ENCODE results near the gene GREB1L.
"Not testable (repeated sequence)": the region's sequence is repeated elsewhere in the genome, so short reads cannot be mapped to it uniquely, and the experiment has no call there.

The GREB1L gene

DNA sequence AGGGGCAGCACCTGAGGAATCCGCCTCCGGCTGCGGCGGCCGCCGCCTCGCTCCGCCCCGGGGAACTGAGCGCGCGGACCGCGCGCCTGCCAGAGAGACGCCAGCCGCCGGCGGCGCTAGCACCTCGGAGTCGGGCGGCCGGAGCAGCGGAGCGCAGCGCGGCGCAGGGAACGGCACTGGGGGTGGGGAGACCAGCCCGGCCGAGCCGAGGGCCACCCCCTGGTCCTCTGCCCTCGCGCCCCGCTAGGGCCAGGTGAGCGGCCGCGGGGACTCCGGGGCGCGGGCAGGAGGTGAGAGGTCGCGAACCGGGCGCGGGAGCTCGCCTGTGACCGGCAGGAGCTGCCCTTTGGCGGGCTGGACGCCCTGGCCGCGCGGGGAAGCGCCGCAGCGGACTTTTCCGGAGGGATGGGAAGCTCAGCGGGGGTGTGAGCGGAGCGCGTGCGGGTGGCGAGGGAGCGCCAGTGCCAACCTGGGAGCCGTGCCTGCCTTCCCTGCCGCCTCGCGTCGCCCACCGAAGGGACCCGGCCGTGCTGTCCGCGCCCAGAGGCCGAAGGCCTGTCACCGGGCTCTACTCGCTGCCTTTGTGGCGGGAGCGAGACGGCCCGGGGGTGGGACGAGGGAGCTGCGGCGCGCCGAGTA, at the start of gene GREB1L:
GREB1L (plus strand) TSS at position 92 of the 639 bp plus-strand sequence. CDS start 141,287 bp downstream, outside the sequence.
- no peak for FAIRE-seq
- peak; percentile 61 for DNase-seq (ENCODE audit: insufficient read length, low spot score)
- peak; percentile 50; the same call in 1 of the 2 replicates for TF ChIP-seq POLR2A (IDR thresholded peaks at IDR 0.05; ENCODE audit: low read depth, low read length)

DNA sequence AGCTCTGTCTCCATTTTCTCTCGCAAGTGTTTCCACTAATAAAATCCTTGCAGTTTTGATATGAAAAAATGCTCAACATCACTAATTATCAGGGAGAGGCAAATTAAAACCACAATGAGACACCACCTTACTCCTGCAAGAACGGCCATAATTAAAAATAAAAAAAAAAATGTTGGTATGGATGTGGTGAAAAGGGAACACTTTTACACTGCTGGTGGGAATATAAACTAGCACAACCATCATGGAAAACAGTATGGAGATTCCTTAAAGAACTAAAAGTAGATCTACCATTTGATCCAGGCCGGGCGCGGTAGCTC, 49.8 kb upstream of the GREB1L start:
- FAIRE-seq (no peak), DNase-seq (ENCODE audit: insufficient read length, low spot score) (no peak)
- no peak for TF ChIP-seq POLR2A (IDR thresholded peaks at IDR 0.05; ENCODE audit: low read depth, low read length)

DNA sequence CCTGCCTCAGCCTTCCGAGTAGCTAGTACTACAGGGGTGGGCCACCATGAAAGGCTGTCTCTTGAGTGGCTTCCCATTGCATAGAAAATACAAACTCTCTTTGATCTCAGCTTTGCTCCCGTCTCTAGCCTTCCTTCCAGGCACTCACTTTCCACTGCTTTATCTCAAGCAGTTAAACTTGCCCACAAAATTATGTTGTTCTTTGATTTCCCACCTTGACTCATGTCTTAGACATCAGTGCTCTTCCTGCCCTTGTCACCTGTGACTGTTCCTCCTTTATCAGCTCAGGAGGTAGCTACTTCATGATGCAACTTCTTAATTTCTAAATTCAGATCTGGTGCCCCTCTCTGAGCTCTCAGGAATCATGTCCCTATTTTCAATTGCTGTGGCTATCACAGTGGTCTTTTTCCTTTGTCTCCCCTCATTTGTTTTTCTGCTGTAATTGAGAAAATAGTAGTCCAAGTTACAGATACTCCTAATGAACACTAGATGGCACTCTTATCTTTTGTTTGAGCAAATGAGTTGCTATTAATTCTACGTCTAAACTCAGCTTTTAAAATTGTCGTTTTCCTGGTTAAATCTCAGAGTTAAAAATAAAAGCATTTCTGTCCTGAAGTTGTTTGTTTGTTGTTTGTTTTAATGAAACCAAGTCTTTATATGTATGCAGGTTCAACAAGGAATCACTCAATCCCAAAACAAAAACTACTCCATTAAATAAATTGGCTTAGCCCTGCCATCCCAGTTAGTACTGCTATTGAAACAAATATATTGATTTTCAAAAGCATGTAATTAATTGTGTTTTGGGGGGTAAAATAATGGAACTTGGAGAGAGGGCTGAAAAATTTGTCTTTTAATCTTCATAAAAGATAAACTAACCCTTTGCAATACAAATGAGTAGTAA, 46.9 kb upstream of the GREB1L start:
- TF ChIP-seq POLR2A (IDR thresholded peaks at IDR 0.05; ENCODE audit: low read depth, low read length) = no peak
- DNase-seq (ENCODE audit: insufficient read length, low spot score) (no peak), FAIRE-seq (no peak)

DNA sequence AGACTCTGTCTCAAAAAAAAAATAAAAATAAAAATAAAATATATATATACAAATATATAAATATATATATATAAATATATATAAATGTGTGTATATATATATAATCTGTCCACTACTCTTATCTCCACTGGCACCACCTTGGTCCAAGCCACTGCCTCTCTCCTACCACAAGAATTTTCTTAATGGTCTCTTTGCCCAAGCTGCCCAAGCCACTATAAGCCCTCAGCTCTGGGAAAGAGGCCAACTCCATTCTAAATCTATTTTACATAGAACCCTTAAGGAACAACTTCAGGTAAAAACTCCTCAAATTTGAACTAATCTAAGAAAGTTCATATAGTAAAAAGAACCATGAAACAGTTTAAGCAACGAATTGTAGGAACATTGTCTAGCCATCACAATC, 45.6 kb upstream of the GREB1L start:
- DNase-seq (ENCODE audit: insufficient read length, low spot score) (no peak), FAIRE-seq (no peak)
- no peak for TF ChIP-seq POLR2A (IDR thresholded peaks at IDR 0.05; ENCODE audit: low read depth, low read length)

DNA sequence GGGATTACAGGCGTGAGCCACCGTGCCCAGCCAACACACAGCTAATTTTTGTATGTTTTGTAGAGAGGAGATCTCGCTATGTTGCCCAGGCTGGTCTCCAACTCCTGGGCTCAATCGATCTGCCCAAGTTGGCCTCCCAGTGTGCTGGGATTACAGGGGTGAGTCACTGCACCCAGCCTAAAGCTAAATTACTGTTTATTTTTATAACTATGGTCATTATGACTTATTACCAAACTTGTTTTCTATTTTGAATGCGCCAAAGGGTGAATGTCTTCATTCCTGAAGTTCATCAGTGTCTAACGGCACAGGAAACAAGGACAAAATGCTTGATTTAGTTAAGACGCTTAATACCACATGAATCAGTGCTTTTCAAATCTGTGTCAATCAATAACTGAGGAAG, 38.9 kb upstream of the GREB1L start:
- no peak for DNase-seq (ENCODE audit: insufficient read length, low spot score)
- no peak for TF ChIP-seq POLR2A (IDR thresholded peaks at IDR 0.05; ENCODE audit: low read depth, low read length)
- no peak for FAIRE-seq

DNA sequence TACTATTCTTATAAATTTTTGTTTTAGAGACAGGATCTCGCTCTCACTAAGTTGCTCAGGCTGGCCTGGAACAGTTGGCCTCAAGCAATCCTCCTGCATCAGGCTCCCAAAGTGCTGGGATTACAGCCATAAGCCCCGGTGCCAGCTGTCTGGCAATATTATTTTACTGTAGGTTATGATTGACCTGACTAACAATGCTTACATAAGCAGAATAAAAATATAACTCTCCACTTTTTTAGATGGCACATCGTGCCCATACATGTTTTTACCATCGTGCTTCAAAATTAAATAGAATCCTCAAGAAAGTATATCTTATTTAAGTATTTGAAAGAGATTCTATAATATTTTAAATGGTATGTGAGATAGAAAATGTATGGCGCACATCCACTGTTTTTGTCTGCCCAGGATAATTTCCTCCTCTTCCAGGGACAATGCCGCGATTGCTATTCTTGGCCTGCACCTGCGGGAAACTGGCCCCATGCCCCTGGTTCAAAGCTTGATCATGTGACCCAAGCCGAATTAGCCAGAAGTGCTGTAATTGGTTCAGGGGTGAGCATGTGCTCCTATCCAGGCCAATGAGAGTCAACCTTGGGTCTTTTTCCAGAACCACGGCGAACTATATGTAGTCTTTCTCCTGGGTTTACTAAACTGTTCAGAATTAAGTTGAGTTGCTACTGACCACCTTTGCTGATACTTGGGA, 38.3 kb upstream of the GREB1L start:
- DNase-seq (ENCODE audit: insufficient read length, low spot score) (no peak), FAIRE-seq (no peak)
- no peak for TF ChIP-seq POLR2A (IDR thresholded peaks at IDR 0.05; ENCODE audit: low read depth, low read length)

DNA sequence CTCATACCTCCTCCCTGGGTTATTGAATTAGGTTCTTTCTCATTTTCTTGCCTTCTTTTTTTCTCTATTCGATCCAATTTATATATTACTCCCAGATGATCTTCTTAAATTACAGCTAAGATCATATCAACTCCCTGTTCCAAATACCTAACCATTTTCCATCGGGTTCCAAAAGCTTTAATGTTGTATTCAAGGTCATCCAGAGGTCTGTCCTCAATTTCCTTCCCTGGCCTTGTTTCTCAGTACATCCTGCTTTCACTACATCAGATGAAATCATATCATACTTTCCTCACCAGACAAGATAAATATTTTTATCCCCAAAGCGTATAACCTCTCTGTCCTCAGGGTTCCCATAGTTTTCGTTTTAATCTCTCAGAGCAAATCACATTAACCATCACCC, 36.3 kb upstream of the GREB1L start:
- no peak for FAIRE-seq
- TF ChIP-seq POLR2A (IDR thresholded peaks at IDR 0.05; ENCODE audit: low read depth, low read length) = no peak
- no peak for DNase-seq (ENCODE audit: insufficient read length, low spot score)

DNA sequence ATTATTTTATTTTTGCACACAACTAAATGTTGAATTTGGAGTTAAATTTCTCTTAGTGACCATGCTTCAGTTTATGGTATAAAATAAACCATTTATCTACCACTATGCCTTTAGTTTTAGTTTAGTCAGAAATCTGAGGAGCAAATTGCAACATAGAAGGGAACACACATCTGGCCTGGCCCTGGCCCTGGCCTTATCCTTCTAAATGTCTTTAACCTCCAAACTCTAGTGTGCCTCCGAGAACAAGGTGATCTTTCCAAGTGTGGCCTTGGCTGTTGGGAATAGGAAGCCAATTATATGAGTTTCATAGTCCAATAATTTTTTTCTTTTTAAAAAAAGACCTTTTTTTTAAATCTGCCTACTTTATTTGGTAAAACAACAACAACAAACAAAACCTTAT, 31.8 kb upstream of the GREB1L start:
- FAIRE-seq = no peak
- DNase-seq (ENCODE audit: insufficient read length, low spot score) = no peak
- TF ChIP-seq POLR2A (IDR thresholded peaks at IDR 0.05; ENCODE audit: low read depth, low read length) = no peak

DNA sequence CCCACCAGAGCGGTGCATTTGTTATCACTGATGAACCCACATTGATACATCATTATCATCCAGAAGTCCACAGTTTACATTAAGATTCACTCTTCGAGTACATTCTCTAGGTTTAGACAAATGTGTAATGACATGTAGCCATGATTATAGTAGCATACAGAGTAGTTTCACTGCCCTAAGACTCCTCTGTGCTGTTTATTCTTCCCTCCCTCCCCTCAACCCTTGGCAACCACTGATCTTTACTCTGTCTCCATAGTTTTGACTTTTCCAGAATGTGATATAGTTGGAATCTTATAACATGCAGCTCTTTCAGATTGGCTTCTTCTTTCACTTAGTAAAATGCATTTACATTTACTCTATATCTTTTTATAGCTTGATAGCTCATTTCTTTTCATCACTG, 31.2 kb upstream of the GREB1L start:
- FAIRE-seq = no peak
- TF ChIP-seq POLR2A (IDR thresholded peaks at IDR 0.05; ENCODE audit: low read depth, low read length) = no peak
- no peak for DNase-seq (ENCODE audit: insufficient read length, low spot score)

DNA sequence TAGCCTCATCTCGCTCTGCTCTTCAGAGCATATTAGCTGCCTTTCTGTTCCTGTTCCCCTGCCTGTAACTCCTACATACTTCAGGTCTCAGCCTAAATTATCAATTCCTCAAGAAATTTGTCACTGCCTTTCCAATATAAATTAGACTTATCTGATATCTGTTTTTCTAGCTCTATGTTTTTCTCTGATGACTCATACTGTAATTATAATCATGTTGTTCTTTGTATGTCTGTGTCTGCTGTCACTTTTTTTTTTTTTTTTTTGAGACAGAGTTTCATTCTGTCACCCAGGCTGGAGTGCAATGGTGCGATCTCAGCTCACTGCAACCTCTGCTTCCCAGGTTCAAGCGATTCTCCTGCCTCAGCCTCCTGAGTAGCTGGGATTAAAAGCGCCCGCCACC, 27.6 kb upstream of the GREB1L start:
- not testable (repeated sequence) for FAIRE-seq; DNase-seq (ENCODE audit: insufficient read length, low spot score)

DNA sequence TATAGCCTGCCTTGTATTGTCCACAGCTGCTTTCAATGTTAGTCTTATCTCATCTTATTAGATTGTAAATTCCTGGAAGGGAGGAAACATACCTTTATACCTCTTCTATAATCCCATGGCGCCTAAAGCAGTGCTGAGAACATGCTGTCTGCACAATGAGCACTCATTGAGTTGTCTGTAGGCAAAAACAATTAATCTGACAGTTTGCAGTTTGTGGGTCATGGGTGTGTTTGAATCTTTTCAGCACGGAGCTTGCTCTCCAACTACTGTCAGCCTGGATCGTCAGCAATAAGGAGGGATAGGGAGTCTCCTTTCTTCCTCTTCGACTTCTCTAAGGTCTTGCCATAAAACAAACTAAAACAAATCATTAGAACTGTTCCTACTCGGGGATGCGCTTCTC, 26.5 kb upstream of the GREB1L start:
- FAIRE-seq (no peak), DNase-seq (ENCODE audit: insufficient read length, low spot score) (no peak)
- no peak for TF ChIP-seq POLR2A (IDR thresholded peaks at IDR 0.05; ENCODE audit: low read depth, low read length)

DNA sequence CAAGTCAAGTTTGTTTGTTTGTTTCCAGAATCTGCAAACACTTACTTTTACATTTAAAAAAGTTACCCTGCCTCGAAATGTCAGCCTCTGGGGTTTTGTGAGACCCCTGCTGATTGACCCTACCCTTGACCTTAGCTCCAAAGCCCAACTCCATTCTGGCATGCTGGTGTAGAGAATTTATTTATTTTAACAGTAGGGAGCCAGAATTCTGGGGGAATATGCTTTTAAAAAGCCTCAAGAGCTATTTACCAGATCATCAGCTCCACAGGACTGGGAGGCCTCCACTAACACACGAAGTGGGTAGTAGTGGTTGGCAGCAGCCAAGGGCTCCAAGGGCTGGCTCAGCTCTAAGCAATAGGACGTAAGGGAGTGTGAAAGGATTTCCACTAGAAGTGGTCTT, 23.2 kb upstream of the GREB1L start:
- FAIRE-seq = no peak

DNA sequence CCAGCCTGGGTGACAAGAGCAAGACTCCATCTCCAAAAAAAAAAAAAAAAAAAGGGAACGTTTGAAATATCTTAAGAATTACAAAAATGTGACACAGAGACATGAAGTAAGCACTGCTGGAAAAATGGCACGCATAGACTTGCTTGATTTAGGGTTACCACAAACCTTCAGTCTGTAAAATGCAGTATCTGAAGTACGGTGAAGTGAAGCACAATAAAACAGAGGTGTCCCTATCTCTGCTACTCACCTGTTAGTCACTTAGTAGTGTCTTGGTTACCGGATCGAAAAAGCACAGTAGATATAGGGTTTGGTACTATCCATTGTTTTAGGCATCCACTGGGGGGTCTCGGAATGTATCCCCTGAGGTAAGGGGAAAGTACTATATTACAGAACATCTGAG, 11.6 kb upstream of the GREB1L start:
- DNase-seq (ENCODE audit: insufficient read length, low spot score) (no peak), FAIRE-seq (no peak)
- TF ChIP-seq POLR2A (IDR thresholded peaks at IDR 0.05; ENCODE audit: low read depth, low read length) = no peak

More for the DNA sequence above, 23.2 kb upstream of the GREB1L start:
- DNase-seq (ENCODE audit: insufficient read length, low spot score) = no peak
- no peak for TF ChIP-seq POLR2A (IDR thresholded peaks at IDR 0.05; ENCODE audit: low read depth, low read length)

DNA sequence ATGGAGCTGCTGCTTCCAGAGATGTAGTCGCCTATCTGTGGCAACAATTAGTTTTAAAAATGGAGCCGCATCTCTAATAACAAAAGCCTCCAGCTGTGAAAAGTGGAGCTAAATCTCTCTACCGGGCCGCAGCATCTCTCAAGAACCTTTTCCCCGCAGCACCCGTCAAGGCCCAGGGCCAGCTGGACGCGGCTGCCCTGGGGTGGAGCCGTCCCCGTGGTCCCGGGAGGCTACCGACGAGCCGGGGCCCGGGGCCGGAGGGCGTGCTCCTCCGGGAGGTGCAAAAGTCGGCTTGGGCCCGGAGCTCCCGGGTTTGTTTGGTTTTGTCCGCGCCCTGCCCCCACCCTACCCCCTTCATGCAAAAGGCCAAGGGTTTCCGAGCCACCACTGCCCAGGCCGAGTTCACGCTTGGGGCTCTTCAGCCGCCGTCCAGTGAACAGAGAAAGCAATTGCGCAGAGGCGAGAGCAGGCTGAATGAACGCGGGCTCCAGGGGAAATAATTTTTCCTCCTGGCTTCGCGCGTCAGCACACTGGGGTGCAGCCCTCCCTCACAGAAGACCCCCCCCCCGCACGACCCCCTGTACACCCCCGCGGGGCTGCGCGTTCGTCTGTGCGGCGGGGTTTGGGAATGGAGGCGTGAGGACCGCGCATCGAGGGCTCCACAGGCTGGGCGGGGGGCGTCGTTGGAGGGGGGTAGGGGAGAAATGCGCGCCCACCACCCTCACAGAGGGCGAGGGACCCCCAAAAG, 557 bp upstream of the GREB1L start:
- no peak for TF ChIP-seq POLR2A (IDR thresholded peaks at IDR 0.05; ENCODE audit: low read depth, low read length)
- DNase-seq (ENCODE audit: insufficient read length, low spot score) = no peak
- FAIRE-seq = no peak
